Psoas muscle (tissue), 8 donors: Measurements from ENCODE around the gene MIPEP. TPM values are rescaled to one million over a fixed set of nuclear protein-coding genes. Genes with fewer than 3 reads are reported as not detected.

Experiments
- ATAC-seq, 4 donors: fragments of 200-7000 bp; cut with Tn5 transposase; one replicate each; pipeline ENCODE4 v1.9.1; 2020; ENCODE audit warnings: moderate library complexity in 3 of 4, mild to moderate bottlenecking in 2 of 4
- DNase-seq, 2 donors: peaks; one replicate each; pipeline ENCODE4 v3.0.0-alpha.2; 2020
- H3K27ac ChIP-seq: fragments of 200-600 bp; one replicate; pipeline ENCODE4 v1.8.0; 2022
- H3K27me3 ChIP-seq, 3 donors: fragments of 200-600 bp in 1 of 3; one replicate each; pipeline versions ENCODE4 v1.6.1 to v1.8.0; 2013 to 2022; ENCODE audit warnings: low read length in 2 of 3, mild to moderate bottlenecking in 2 of 3, moderate library complexity in 1 of 3; ENCODE audit not compliant: insufficient read depth in 3 of 3
- H3K36me3 ChIP-seq, 2 donors: fragments of 200-600 bp in 1 of 2; one replicate each; pipeline versions ENCODE4 v1.6.1 to v1.8.0; 2013 to 2022; ENCODE audit warnings: low read depth in 1 of 2, mild to moderate bottlenecking in 1 of 2, moderate library complexity in 1 of 2; ENCODE audit not compliant: insufficient read depth in 1 of 2
- H3K4me1 ChIP-seq: fragments of 200-600 bp; one replicate; pipeline ENCODE4 v1.8.0; 2022
- H3K4me3 ChIP-seq: fragments of 200-600 bp; one replicate; pipeline ENCODE4 v1.8.0; 2022; ENCODE audit warnings: mild to moderate bottlenecking
- H3K9me3 ChIP-seq: fragments of 200-600 bp; one replicate; pipeline ENCODE4 v1.8.0; 2022
- CTCF ChIP-seq: fragments of 200-600 bp; IDR thresholded peaks from one replicate; pipeline ENCODE4 v1.8.0; 2022; ENCODE audit warnings: antibody characterized with exemption
- WGBS, 3 donors: extraction: QIAGEN DNeasy Blood & Tissue Kit; methylation state at CpG; one replicate each; pipeline versions ENCODE4 v1.1.6 to v1.1.7; 2013; 5-methylcytosine and 5-hydroxymethylcytosine counted together
- intact Hi-C, 2 donors: fragments of 100-400 bp; cut with DNase I; formaldehyde crosslinking; loops; one replicate each; pipeline versions ENCODE4 v1.11.0 to v1.14.2; 2022
- polyA plus RNA-seq, 3 donors: library from polyadenylated mRNA; stranded (reverse); fragments of 200-250 nt; gene quantifications; one replicate each; pipeline ENCODE4 v1.2.3, GENCODE V29; 2013
- total RNA-seq, 4 donors: library from RNA; stranded (reverse); fragmentation: NEBNext Ultra II Directional in 2 of 4; extraction: Animal tissue kit (Norgen Biotek cat#: 25700) in 2 of 4; gene quantifications; one replicate each; pipeline versions ENCODE4 v1.2.1 to v1.2.4, GENCODE V29; 2021 to 2023
- donor health status: healthy with polysubstance abuse.
- donor health status: DM: no; HTN: no; CAD: no; lungs with moderate emphysema.
- donor health status: Bipolar disorder and iron deficiency.
- donor health status: healthy.
- donor health status: DM: yes; HTN: yes; CAD: no.
- donor health status: DM: no; HTN: no; CAD: no.
- donor health status: DM: no; HTN: no; CAD: no.
- donor health status: DM: yes; HTN: yes; CAD: no.

The MIPEP gene
- total and polyA plus RNA-seq, 7 donors: 13.3 to 28.2 (median 17.0) TPM

GRCh38 chr13:23786607-23787006 is 102.6 kb downstream of the MIPEP start:
- no peak for ATAC-seq
- Histone ChIP-seq H3K27ac (no peak overlapping the region), H3K27me3 (no peaks in the 10 kb centered on the region), H3K4me1 (no peaks in the 10 kb centered on the region), H3K36me3 (no peaks in the 10 kb centered on the region), H3K9me3 (no peaks in the 10 kb centered on the region), H3K4me3 (no peak overlapping the region)
- no peak for TF ChIP-seq CTCF
- 76 to 85% (median 80%) methylated on average over 3 of the region's 3 CpGs for WGBS, 3 donors
- DNase-seq: no peak
- intact Hi-C loops: no loop called here

- no peak overlapping the region for H3K27ac ChIP-seq
- no peaks in the 10 kb centered on the region for H3K27me3 ChIP-seq
- H3K36me3 ChIP-seq: no peaks in the 10 kb centered on the region
- ATAC-seq: no peak
- no peak for TF ChIP-seq CTCF
- 86 to 90% (median 86%) methylated on average over 1 of the region's 1 CpG for WGBS, 3 donors
- no peaks in the 10 kb centered on the region for H3K9me3 ChIP-seq
- no peak overlapping the region for H3K4me3 ChIP-seq
- no peak for DNase-seq
- intact Hi-C loops: no loop called here
- H3K4me1 ChIP-seq: no peaks in the 10 kb centered on the region
Measured at GRCh38 chr13:23778879-23779278, 110.3 kb downstream of the MIPEP start.

GRCh38 chr13:23778002-23778652 is 111.1 kb downstream of the MIPEP start:
- Histone ChIP-seq H3K27ac (no peak overlapping the region), H3K4me3 (no peak overlapping the region), H3K9me3 (no peaks in the 10 kb centered on the region), H3K4me1 (no peaks in the 10 kb centered on the region), H3K27me3 (no peaks in the 10 kb centered on the region), H3K36me3 (no peaks in the 10 kb centered on the region)
- DNase-seq: no peak
- intact Hi-C loops: no loop called here
- 57 to 77% (median 58%) methylated on average over 2 of the region's 2 CpGs for WGBS, 3 donors
- ATAC-seq: no peak
- TF ChIP-seq CTCF: no peak

- Histone ChIP-seq H3K36me3 (no peaks in the 10 kb centered on the region), H3K9me3 (no peaks in the 10 kb centered on the region), H3K4me3 (no peak overlapping the region), H3K27ac (no peak overlapping the region), H3K4me1 (no peaks in the 10 kb centered on the region), H3K27me3 (no peaks in the 10 kb centered on the region)
- intact Hi-C loops: no loop called here
- 47 to 92% (median 86%) methylated on average over 1 of the region's 1 CpG for WGBS, 3 donors
- no peak for ATAC-seq
- TF ChIP-seq CTCF: no peak
- DNase-seq: no peak
Measured at GRCh38 chr13:23777575-23777870, 111.7 kb downstream of the MIPEP start.
